HG03139 (cell line): ENCODE data around the gene LRBA.

ENCODE experiments used
- ATAC-seq: cut with Tn5 transposase; IDR thresholded peaks from one replicate; pipeline ENCODE4 v1.9.1; 2021; ENCODE audit not compliant: unreplicated experiment

Gene LRBA

DNA sequence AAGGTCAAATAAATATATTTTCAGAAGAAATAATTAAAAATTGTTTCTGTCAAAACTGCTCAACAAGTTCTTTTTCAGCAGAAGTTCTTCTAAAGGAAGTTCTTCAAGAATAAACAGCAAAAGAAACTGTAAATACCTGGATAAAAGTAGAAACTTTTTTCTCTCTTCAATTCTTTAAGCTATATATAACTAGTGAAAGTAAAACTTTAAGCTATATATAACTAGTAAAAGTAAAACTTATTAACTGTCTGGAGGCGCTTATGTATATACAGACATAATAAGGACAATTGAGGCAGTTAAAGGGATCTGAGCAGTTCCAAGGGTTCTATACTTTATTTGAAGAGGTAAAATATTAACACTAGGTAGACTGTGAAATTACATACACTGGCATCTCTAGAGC, 126.9 kb downstream of the LRBA start:
- ATAC-seq = no peak

DNA sequence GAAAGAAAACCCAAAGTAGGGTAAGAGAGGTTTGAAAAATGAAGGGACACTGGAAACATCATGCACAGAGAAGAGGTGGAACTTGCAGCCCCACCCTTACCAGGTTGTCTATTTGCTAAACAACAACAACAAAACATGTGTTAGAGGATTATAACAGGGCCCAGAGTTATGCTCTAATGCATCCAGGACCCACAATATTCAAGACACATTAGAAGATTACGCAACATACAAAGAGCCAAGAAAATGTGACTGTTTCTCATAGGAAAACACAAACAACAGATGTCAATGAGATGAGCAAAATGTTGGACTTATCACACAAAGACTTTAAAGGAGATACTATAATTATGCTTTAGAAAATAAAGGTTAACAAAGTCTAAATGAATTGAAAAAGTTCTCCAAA, 128.5 kb downstream of the LRBA start:
- ATAC-seq = no peak

DNA sequence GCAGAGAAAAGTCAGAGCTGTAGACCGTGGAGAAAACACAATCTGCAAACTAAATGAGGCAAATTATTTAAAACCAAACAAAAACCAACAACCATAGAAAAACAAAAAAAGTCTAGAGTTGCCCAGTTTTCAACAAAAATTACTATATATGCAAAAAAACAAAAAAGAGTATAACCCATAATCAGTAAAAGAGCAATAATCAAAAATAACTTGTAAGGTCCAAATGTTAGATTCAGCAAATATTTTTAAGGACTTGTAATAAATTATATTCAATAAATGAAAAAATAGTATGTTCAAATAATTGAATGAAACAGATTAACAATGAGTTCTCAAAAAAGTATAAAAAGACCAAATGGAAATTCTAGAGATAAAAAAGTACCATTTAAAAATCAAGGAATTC, 130.5 kb downstream of the LRBA start:
- ATAC-seq = no peak

DNA sequence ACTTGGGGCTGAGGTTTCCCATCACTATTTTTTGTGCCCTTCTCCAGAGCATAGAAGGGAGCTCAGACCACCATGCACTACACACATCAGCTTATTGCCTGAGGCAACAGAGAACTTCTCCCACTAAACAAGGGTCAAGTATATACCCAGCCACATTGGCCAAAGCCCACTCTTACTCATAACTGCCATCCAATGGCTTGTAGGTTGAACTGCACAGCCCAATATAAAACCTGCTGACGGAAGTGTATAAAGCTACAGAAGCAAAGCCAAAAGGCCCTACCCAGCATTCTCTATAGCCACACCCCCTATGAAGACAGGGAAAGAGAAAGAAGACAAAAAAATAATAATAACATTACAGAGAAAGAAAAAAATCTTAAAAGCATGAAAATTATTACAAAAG, 139.7 kb downstream of the LRBA start:
- no peak for ATAC-seq

DNA sequence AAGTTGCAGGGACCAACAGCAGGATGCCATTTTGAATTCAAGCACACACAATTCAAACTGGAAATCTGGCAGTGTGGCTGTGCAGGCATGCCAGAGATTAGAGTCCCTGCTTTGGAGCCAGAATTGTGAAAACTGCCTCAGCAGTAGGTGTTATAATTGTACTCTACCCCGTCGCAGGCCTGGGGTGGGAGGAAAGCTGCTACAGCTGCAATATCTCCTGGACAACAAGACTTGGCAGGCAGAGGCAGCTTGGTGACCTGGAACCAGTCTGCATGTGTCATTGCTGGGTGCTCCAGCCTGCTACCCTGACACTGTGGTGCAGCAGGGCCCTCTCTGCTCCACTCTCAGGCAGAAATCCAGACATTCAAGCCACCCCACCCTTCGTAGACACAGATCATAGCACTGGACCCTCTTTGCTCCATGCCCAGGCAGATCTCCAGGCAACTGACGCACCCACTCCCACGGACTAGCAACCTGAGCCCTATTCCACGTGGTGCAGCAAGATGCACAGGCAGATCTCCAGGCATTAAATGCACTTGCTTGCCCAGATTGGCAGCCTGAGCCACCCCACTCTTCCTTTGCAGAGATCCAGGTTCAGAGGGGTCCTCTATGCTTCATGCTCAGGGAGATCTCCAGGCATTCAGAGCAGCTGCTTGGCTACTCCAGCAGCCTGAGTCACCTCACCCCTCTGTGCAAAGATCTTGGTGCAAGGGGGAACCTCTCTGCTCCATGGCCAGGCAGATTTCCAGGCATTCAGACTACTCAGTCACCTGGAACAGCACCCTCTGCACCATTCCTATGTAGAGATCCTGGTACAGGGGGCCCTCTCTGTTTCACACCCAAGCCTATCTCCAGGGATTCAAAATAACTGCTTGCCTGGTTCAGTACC, 140.5 kb downstream of the LRBA start:
- ATAC-seq = no peak

DNA sequence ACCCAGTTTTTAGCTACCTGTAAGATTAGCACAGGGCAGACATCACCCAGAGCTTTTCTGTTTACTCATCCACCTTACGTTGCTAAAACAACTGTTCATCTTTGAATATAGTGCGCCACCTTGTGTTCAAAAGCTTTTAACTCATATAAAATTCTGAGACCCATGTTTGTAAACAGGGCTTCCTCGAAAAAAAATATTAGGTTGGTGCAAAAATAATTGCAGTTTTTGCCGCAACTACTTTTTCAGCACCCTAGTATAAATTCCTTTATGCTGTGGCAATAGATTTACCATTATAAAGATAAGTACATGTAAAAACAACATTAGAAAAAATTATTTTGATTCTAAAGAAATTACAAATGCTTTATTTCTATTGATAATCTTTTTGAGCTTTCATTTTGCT, 147.9 kb downstream of the LRBA start:
- peak; percentile 77 for ATAC-seq

DNA sequence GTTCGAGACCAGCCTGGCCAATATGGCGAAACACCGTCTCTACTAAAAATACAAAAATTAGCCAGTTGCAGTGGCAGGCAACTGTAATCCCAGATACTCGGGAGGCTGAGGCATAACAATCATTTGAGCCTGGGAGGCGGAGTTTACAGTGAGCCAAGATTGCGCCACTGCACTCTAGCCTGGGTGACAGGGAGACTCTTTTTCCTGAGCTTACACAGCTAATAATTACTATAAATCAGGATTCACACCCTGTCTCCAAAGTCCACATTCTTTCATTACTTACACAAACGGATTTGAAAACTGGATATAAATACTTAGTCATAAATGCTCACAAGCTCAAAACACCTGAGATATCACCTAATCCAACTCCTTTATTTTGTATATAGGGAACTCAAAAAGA, 151.6 kb downstream of the LRBA start:
- no peak for ATAC-seq

DNA sequence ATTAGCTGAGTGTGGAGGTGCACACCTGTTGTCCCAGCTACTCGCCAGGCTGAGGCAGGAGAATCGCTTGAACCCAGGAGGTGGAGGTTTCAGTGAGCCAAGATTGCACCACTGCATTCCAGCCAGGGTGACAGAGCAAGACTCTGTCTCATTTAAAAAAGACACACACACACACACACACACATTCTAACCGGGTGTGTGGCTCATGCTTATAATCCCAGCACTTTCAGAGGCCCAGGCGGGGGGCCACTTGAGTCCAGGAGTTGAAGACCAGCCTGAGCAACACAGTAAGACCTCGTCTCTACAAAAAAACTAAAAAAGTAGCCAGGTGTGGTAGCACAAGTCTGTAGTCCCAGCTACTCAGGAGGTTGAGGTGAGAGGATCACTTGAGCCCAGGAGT, 152.3 kb downstream of the LRBA start:
- no peak for ATAC-seq

DNA sequence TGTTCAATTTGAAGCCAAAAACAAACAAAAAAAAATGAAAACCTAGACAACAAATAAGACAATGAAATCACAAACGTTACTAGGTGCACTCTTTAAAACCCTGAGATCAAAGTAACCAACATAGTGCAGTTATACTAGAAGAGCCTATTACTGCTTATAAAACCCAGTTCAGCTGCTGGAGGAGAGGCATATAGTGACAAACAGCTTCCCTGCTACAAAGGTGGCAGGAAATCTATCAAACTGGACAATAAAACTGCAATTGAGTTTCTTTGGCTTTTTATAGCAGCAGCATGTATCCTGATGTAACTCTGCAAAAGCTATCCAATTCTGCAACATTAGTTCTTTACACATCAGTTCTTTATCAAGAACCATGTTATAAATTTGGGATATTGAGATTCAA, 155.6 kb downstream of the LRBA start:
- ATAC-seq = no peak

DNA sequence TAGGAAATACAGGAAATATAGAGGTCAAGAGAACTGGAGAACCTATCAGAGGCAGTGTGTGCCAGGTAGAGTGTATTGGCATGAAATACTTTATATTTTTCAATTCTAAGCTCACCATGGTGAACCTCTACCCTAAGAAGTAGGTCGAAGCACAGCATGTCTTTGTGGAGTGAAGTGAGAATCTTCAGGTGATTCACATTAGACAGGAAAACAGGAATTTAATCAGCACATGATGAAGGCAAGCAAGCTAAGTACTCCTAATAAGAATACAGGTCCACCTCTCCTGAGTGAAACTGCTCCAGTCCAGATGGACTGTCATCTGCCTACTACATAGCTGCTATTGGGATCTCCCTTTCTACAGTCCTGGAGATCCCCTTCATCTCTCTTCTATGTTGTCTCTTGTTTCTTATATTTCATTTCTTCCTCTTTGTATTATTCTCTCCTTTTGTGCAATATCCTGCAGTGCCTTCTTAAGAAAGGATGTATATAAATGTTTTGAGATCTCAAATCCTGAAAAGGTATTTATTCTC, 159.0 kb downstream of the LRBA start:
- ATAC-seq = no peak

DNA sequence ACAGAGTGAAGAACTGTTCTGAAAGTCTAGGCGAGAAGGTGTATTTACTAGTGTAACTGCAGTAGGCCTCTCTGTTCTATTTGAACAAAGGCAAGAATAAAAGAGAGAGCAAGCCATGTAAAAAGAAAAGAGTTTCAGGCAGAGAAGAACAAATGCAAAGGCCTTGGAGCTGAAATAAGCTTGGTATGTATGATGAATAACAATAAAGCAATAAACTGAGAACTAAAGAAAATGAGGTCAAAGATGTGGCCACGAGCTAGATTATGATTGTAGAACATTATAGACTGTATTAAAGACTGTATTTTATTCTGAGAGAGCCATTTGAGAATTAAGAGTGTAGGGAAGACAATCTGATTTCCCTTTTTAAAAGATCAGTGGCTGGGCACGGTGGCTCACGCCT, 160.5 kb downstream of the LRBA start:
- ATAC-seq = no peak

DNA sequence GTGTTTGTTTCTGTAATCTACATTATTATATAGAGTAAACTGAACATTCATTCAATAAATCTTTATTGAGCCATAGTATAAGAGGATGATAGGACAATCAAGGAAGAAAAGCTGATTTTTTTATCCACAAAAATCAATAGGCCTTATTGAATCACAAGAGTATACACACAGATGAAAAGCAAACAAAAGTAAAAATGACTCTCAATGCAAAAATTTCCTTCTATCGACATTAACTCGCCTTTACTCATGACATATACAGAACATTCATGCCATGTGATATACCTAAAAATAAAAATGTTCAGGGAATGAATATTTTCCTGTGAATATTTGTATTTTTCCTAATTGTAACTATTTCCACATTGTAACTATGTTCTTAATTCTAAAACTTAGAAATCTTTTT, 161.2 kb downstream of the LRBA start:
- no peak for ATAC-seq

DNA sequence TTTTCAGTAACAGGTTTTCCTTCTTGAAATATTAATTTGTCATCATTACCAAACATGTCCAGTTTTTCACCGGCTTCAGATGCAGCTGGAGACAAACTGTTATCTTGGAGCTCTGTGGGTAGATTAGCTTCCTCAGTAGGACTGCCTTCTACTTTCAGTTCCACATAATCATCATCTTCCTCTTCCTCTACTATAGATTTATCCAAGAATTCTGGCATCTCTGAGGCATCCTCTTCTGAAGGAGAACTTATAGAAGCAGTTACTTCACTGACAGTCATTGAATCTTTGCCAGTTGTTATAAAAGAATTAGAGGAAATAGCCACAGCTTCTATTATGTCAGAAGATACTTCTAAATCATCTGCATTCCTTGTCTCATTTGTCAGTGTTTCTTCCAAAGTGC, 162.9 kb downstream of the LRBA start:
- no peak for ATAC-seq

DNA sequence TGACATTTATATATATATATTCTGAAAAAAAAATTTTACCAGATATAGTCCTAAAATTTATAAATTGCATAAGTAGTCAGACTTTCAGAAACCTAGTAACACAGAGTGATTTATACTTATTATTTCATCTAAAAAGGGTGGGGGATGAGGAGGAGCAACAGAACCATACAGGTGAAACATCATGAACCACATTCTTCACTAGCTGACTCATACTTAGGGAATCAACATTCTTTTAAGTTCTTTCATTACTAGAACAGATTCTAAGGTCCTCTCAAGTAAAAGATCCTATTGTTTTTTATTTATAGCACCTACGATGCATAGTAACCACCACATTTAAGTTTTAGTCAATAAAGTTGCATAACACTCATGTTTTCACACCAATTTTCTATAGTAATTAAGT, 166.1 kb downstream of the LRBA start:
- ATAC-seq = no peak

DNA sequence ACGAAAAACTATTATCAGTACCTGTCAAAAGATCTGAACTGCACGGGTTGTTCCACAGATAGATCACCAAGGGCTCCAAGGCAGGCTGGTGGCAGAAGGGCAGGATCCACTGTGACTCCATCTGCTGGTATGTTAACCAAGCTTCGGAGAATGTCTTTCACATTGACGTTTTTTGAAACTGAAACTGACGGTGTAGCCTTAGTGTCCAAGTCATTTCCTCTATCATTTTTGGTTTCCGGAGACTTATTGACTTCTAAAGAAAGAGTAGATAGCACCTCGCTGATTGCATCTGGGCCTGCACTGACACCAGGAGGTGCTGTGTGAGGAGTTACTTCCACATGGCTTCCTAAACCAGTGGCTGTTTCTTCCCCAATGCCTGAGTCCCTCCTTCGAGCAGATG, 186.9 kb downstream of the LRBA start:
- peak; percentile 95 for ATAC-seq

DNA sequence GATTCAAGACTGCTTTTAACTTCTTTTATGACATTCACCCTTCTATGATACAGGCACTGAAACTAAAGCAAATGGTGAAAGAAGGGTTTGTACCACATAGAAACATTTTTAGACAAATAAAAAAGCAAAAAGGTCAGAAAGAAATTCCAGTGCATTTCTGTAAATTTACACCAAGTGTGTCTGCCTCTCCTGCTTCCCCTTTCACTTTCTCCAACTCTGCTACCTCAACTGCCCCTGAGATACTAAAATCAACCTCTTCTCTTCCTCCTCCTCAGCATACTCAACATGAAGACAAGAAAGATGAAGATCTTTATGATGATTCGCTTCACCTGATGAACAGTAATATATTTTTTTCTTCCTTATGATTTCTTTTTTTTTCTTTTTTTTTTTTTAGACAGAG, 187.9 kb downstream of the LRBA start:
- ATAC-seq = no peak

DNA sequence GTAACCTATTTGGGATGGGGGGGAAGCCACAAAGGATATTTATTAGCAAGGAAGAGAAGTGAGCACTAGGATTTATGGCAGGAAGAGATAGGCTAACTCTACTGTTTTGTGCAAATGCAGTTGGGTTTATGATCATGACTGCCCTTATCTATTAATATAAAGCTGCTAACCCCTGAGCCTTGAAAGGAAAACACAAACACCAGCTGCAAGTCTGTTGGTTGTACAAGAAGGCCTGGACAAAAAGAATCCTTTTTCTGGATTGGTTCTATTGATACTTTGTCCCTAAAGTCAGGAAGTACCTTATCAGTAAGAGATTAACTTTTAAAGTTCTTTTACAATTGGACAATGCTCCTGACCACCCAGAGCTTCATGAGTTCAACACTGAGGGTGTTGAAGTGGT, 188.8 kb downstream of the LRBA start:
- ATAC-seq = no peak

DNA sequence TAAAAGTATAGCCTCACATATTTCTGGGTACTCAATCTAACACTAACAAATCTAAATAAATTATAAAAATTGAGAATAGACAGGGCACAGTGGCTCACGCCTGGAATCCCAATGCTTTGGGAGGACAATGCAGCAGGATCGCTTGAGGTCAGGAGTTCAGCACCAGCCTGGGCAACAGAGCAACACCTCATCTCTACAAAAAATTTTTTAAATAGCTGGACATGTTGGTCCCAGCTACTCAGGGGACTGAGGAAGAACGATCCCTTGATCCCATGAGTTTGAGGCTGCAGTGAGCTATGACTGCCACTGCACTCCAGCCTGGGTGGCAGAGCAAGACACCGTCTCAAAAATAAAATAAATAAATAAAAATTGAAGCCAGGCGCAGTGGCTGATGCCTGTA, 192.7 kb downstream of the LRBA start:
- no peak for ATAC-seq

DNA sequence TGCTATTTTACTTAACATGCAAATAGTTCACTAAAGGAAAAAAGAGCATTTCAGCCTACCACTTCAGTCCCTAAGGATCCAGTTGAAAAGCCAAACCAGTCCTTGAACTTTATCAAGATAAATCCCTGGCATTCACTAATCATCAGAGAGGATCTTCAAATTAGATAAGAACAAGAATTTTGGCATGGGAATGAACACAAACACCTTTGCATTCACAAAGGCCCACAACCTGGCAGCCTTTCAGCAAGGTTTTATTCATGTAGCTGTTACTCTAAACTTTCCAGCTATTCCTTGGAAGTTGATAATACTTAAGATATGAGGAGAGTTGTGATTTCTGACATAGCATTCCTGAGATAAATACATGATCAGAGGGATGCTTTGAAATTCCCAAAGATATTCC, 193.4 kb downstream of the LRBA start:
- ATAC-seq = no peak

DNA sequence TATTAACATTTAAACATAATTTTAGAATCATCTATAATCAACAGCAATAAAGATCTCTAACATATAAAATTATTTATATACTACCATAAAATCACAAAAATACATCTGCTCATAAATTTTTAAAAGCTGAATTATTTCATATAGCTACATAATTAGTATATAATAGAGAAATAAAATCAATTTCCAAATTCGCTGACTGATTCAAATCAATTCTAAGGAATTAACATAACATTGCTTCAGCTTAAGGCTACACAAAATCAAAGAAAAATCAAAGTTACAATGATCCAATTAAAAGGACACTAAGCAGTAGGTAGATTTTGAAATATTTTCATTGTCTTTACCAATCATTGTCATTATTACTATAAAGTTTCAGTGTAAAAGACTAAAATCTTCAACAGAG, 194.7 kb downstream of the LRBA start:
- ATAC-seq = no peak

DNA sequence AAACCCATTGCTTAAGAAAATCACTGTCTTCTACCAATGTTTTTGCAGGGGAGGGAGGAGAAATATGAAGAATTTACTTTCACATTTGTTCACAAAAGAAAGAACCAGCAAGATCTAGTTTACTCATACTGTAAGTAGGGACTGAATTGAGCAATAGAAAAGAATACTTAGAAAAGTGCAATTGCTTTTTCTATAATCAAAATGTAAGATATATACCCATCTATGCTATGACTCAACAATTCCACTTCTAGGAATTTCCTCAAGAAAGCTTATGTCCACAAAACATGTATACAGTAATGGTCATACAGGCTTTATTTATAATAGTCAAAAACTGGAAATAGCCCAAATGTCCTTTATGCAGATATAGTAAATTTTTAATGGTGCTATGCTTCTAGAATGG, 196.4 kb downstream of the LRBA start:
- no peak for ATAC-seq

DNA sequence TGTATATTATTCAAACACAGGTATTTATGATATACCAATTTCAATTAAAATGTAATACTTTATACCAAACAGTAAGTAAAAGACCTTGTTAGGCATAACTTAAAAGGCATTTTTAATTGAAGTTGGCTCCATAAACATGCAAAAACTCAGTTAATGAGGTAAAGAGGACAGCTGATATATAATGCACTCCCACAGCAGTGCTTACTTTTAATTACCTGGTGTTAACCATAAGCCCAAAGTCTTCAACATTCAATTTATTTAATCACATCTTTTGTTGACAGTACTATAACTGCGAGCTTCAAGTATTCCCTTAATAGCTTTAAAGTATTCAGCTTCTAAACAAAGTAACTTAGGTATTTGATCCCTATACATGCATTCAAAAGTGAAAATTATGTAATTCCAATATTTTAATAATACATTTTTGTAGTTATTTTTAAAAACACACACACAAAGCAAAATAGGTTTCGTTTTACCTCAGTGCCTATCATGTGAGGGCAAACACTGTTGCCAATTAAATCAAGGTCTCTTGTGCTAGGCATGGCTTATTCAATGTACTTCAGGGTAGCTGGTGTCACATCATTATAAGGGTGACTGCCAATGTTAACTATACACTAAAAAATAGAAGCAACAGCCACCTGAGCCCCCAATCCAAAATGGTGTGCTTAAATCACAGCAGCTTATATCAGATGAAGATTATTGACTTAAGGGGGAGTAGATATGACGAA, 197.1 kb downstream of the LRBA start:
- ATAC-seq = no peak
